Endothelial cell of umbilical vein (primary cell): ENCODE results near the gene RGS9.

Experiments used
- CTCF ChIP-seq, 2 donors: IDR thresholded peaks; 1 replicate in 1 of 2; 2 replicates in 1 of 2; pipeline ENCODE4 v1.5.1; 2011; ENCODE audit warnings: low read length in 2 of 2, mild to moderate bottlenecking in 2 of 2, moderate library complexity in 2 of 2, control low read depth in 1 of 2, inconsistent platforms in 1 of 2, low read depth in 1 of 2; ENCODE audit not compliant: insufficient read depth in 1 of 2; ENCODE audit errors: extremely low read depth in 1 of 2
- EZH2 ChIP-seq: IDR thresholded peaks from 2 replicates; pipeline ENCODE4 v1.6.1; 2012; ENCODE audit warnings: borderline replicate concordance, low read depth, mild to moderate bottlenecking, moderate library complexity, low read length, inconsistent platforms; ENCODE audit not compliant: severe bottlenecking
- FOS ChIP-seq: IDR thresholded peaks from 2 replicates; pipeline ENCODE4 v1.6.1; 2011; ENCODE audit warnings: mild to moderate bottlenecking, low read length, moderate library complexity, borderline replicate concordance; ENCODE audit not compliant: insufficient read depth
- GATA2 ChIP-seq: IDR thresholded peaks from 2 replicates; pipeline ENCODE4 v1.7.0; 2011; ENCODE audit warnings: low read depth, mild to moderate bottlenecking, moderate library complexity, mixed read lengths, low read length; ENCODE audit not compliant: insufficient read length, insufficient read depth
- JUN ChIP-seq: IDR thresholded peaks from 2 replicates; pipeline ENCODE4 v1.6.1; 2011; ENCODE audit warnings: borderline replicate concordance, low read depth; ENCODE audit not compliant: insufficient read length, insufficient read depth
- MAX ChIP-seq: IDR thresholded peaks from 2 replicates; pipeline ENCODE4 v1.6.1; 2011; ENCODE audit not compliant: insufficient read depth, insufficient read length
- MYC ChIP-seq: IDR thresholded peaks from one replicate; pipeline ENCODE4 v1.6.1; 2011; ENCODE audit warnings: mild to moderate bottlenecking, low read depth, low read length
- POLR2A ChIP-seq: IDR thresholded peaks from 2 replicates; pipeline ENCODE4 v1.6.1; 2012; ENCODE audit warnings: low read depth, mild to moderate bottlenecking, control low read depth, low read length
- POLR2AphosphoS5 ChIP-seq: IDR thresholded peaks from 2 replicates; pipeline ENCODE4 v1.6.1; 2012; ENCODE audit warnings: low read depth, mild to moderate bottlenecking, control low read depth, low read length, moderate library complexity; ENCODE audit not compliant: insufficient read depth

- TF ChIP-seq POLR2A (no peak), CTCF (IDR thresholded peaks at IDR 0.05; ENCODE audit: extremely low read depth in 1 of 2, insufficient read depth in 1 of 2, low read depth in 1 of 2, low read length in 2 of 2) (no peak), EZH2 (no peak), POLR2AphosphoS5 (no peak), MAX (no peak), JUN (no peak), MYC (no peak), GATA2 (no peak), FOS (no peak)
Measured at GRCh38 chr17:65271296-65271695, 134.1 kb downstream of the RGS9 start.
